SH-SY5Y (cell line): Measurements from ENCODE around the gene CHN1.

Source experiments
- GATA2 ChIP-seq: IDR thresholded peaks from 2 replicates; pipeline ENCODE4 v1.6.1; 2011; ENCODE audit warnings: mild to moderate bottlenecking, low read depth, low read length
- GATA3 ChIP-seq: IDR thresholded peaks from 2 replicates; pipeline ENCODE4 v1.6.1; 2011; ENCODE audit warnings: low read depth, mild to moderate bottlenecking, low read length, moderate library complexity

DNA sequence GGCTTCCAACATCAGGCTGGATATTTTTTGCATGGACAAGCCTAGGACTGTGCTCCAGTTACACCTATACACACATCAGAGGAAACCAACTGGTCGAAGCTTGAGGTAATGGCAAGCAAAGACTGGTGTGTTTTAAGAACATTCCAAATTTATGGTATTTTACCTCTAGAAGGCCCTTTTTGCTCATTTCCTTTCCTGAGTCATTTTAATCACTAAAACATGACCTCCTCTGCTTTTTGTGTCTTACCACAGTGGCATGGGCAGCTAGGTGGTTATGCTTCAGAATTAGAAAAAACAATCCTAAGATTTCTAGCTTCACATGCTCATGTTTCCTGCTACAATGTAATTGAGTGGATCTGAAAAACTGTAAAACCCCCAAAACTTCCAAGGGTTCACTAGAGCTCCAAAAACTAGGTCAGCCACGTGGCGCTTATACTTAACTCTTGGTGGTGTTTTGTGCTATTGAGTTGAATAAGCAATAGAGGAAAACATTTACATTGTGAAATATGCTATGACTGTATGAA is 210.3 kb downstream of the CHN1 start:
- TF ChIP-seq GATA2 (no peak), GATA3 (no peak)
